Measurements from ENCODE around the gene BTK.
"Not testable (repeated sequence)": the region's sequence is repeated elsewhere in the genome, so short reads cannot be mapped to it uniquely, and the experiment has no call there.

BTK gene

GRCh38 chrX:101337776-101338271, 48.2 kb downstream of the BTK start:
- Histone ChIP-seq H3K9me3 (ENCODE audit: control insufficient read depth, low read length) (peaks cover 3% of the 10 kb centered on the region), H4K91ac (ENCODE audit: low read length) (no peak overlapping the region), H3K9ac (ENCODE audit: low read length) (no peak overlapping the region), H3K27me3 (ENCODE audit: control insufficient read depth in 1 of 2, insufficient read depth in 1 of 2, low read length in 2 of 2) (no peaks in the 10 kb centered on the region), H2BK15ac (ENCODE audit: low read depth, poor library complexity, severe bottlenecking) (no peak overlapping the region), H2AK5ac (ENCODE audit: low read length, severe bottlenecking) (no peak overlapping the region), H3K4me2 (ENCODE audit: low read length, poor library complexity, severe bottlenecking) (no peak overlapping the region), H3K4me1 (ENCODE audit: control insufficient read depth, insufficient read depth, low read depth, low read length) (no peaks in the 10 kb centered on the region), H4K8ac (ENCODE audit: low read length) (no peak overlapping the region), H3K36me3 (ENCODE audit: control insufficient read depth in 1 of 2, insufficient read depth in 2 of 2, low read depth in 1 of 2, low read length in 2 of 2) (no peaks in the 10 kb centered on the region), H2BK120ac (ENCODE audit: low read depth, low read length) (no peak overlapping the region), H3K18ac (ENCODE audit: low read depth in 1 of 2, low read length in 2 of 2) (no peak overlapping the region), H3K79me1 (replicated peaks; ENCODE audit: low read length, poor library complexity, severe bottlenecking) (no peaks in the 10 kb centered on the region), H2AFZ (ENCODE audit: low read depth, low read length) (no peak overlapping the region), H3K23ac (ENCODE audit: low read length in 2 of 2) (no peak overlapping the region), H3K27ac (ENCODE audit: low read length, poor library complexity, severe bottlenecking) (no peak overlapping the region), H3K4me3 (ENCODE audit: insufficient read depth in 1 of 2, low read depth in 1 of 2, low read length in 2 of 2) (no peak overlapping the region), H3K14ac (ENCODE audit: low read length in 2 of 2) (no peak overlapping the region), H2BK5ac (ENCODE audit: low read depth, low read length, poor library complexity, severe bottlenecking) (no peak overlapping the region), H3K4ac (ENCODE audit: low read depth in 1 of 2, low read length in 2 of 2) (no peak overlapping the region), H2BK12ac (ENCODE audit: low read length in 2 of 2) (no peak overlapping the region)
- 94% methylated on average over 4 of the region's 4 CpGs for WGBS
- no peak for DNase-seq

GRCh38 chrX:101334310-101334709, 51.7 kb downstream of the BTK start:
- H3K9me3 ChIP-seq (ENCODE audit: control insufficient read depth, low read length); H3K18ac ChIP-seq (ENCODE audit: low read depth in 1 of 2, low read length in 2 of 2); H3K4me1 ChIP-seq (ENCODE audit: control insufficient read depth, insufficient read depth, low read depth, low read length); H3K23ac ChIP-seq (ENCODE audit: low read length in 2 of 2); H3K4ac ChIP-seq (ENCODE audit: low read depth in 1 of 2, low read length in 2 of 2); H3K14ac ChIP-seq (ENCODE audit: low read length in 2 of 2); H3K79me1 ChIP-seq (replicated peaks; ENCODE audit: low read length, poor library complexity, severe bottlenecking); H2BK15ac ChIP-seq (ENCODE audit: low read depth, poor library complexity, severe bottlenecking); H3K27me3 ChIP-seq (ENCODE audit: control insufficient read depth in 1 of 2, insufficient read depth in 1 of 2, low read length in 2 of 2); H3K36me3 ChIP-seq (ENCODE audit: control insufficient read depth in 1 of 2, insufficient read depth in 2 of 2, low read depth in 1 of 2, low read length in 2 of 2); H2AFZ ChIP-seq (ENCODE audit: low read depth, low read length); H2BK5ac ChIP-seq (ENCODE audit: low read depth, low read length, poor library complexity, severe bottlenecking); H4K8ac ChIP-seq (ENCODE audit: low read length); H3K4me3 ChIP-seq (ENCODE audit: insufficient read depth in 1 of 2, low read depth in 1 of 2, low read length in 2 of 2); H3K4me2 ChIP-seq (ENCODE audit: low read length, poor library complexity, severe bottlenecking); H4K91ac ChIP-seq (ENCODE audit: low read length); H3K9ac ChIP-seq (ENCODE audit: low read length); H3K27ac ChIP-seq (ENCODE audit: low read length, poor library complexity, severe bottlenecking); DNase-seq; H2BK12ac ChIP-seq (ENCODE audit: low read length in 2 of 2); H2BK120ac ChIP-seq (ENCODE audit: low read depth, low read length); H2AK5ac ChIP-seq (ENCODE audit: low read length, severe bottlenecking): not testable (repeated sequence)
- 60% methylated on average over 1 of the region's 7 CpGs for WGBS

GRCh38 chrX:101326600-101326999, 59.4 kb downstream of the BTK start:
- DNase-seq; H3K23ac ChIP-seq (ENCODE audit: low read length in 2 of 2); H2AK5ac ChIP-seq (ENCODE audit: low read length, severe bottlenecking): not testable (repeated sequence)

GRCh38 chrX:101303790-101304189, 82.2 kb downstream of the BTK start:
- no peak overlapping the region for H2AK5ac ChIP-seq (ENCODE audit: low read length, severe bottlenecking)
- WGBS, result no CpG with 5 or more reads among the region's 1 CpG
- no peak overlapping the region for H3K14ac ChIP-seq (ENCODE audit: low read length in 2 of 2)
- no peak overlapping the region for H3K9ac ChIP-seq (ENCODE audit: low read length)
- no peak overlapping the region for H3K4me2 ChIP-seq (ENCODE audit: low read length, poor library complexity, severe bottlenecking)
- no peak overlapping the region for H4K8ac ChIP-seq (ENCODE audit: low read length)
- H2BK5ac ChIP-seq (ENCODE audit: low read depth, low read length, poor library complexity, severe bottlenecking), result no peak overlapping the region
- H3K23ac ChIP-seq (ENCODE audit: low read length in 2 of 2), result no peak overlapping the region
- no peak overlapping the region for H4K91ac ChIP-seq (ENCODE audit: low read length)
- no peak overlapping the region for H3K4ac ChIP-seq (ENCODE audit: low read depth in 1 of 2, low read length in 2 of 2)
- H2AFZ ChIP-seq (ENCODE audit: low read depth, low read length), result no peak overlapping the region
- no peak for DNase-seq
- H3K4me3 ChIP-seq (ENCODE audit: insufficient read depth in 1 of 2, low read depth in 1 of 2, low read length in 2 of 2), result no peak overlapping the region
- no peaks in the 10 kb centered on the region for H3K36me3 ChIP-seq (ENCODE audit: control insufficient read depth in 1 of 2, insufficient read depth in 2 of 2, low read depth in 1 of 2, low read length in 2 of 2)
- no peaks in the 10 kb centered on the region for H3K4me1 ChIP-seq (ENCODE audit: control insufficient read depth, insufficient read depth, low read depth, low read length)
- no peak overlapping the region for H3K18ac ChIP-seq (ENCODE audit: low read depth in 1 of 2, low read length in 2 of 2)
- H2BK120ac ChIP-seq (ENCODE audit: low read depth, low read length), result no peak overlapping the region
- no peaks in the 10 kb centered on the region for H3K79me1 ChIP-seq (replicated peaks; ENCODE audit: low read length, poor library complexity, severe bottlenecking)
- H3K9me3 ChIP-seq (ENCODE audit: control insufficient read depth, low read length), result no peaks in the 10 kb centered on the region
- H2BK15ac ChIP-seq (ENCODE audit: low read depth, poor library complexity, severe bottlenecking), result no peak overlapping the region
- no peak overlapping the region for H3K27ac ChIP-seq (ENCODE audit: low read length, poor library complexity, severe bottlenecking)
- H2BK12ac ChIP-seq (ENCODE audit: low read length in 2 of 2), result no peak overlapping the region
- H3K27me3 ChIP-seq (ENCODE audit: control insufficient read depth in 1 of 2, insufficient read depth in 1 of 2, low read length in 2 of 2), result peaks cover 0 to 6% of the 10 kb centered on the region in 2 experiments

More at GRCh38 chrX:101326600-101326999, 59.4 kb downstream of the BTK start:
- H4K8ac ChIP-seq (ENCODE audit: low read length); H3K36me3 ChIP-seq (ENCODE audit: control insufficient read depth in 1 of 2, insufficient read depth in 2 of 2, low read depth in 1 of 2, low read length in 2 of 2); H4K91ac ChIP-seq (ENCODE audit: low read length); H3K27me3 ChIP-seq (ENCODE audit: control insufficient read depth in 1 of 2, insufficient read depth in 1 of 2, low read length in 2 of 2); H3K9me3 ChIP-seq (ENCODE audit: control insufficient read depth, low read length); H3K4me3 ChIP-seq (ENCODE audit: insufficient read depth in 1 of 2, low read depth in 1 of 2, low read length in 2 of 2); H2BK120ac ChIP-seq (ENCODE audit: low read depth, low read length); H3K18ac ChIP-seq (ENCODE audit: low read depth in 1 of 2, low read length in 2 of 2); H3K27ac ChIP-seq (ENCODE audit: low read length, poor library complexity, severe bottlenecking); H3K79me1 ChIP-seq (replicated peaks; ENCODE audit: low read length, poor library complexity, severe bottlenecking); H3K4me2 ChIP-seq (ENCODE audit: low read length, poor library complexity, severe bottlenecking); H3K4ac ChIP-seq (ENCODE audit: low read depth in 1 of 2, low read length in 2 of 2); H2BK15ac ChIP-seq (ENCODE audit: low read depth, poor library complexity, severe bottlenecking); H2AFZ ChIP-seq (ENCODE audit: low read depth, low read length); H2BK5ac ChIP-seq (ENCODE audit: low read depth, low read length, poor library complexity, severe bottlenecking); H3K9ac ChIP-seq (ENCODE audit: low read length); H3K14ac ChIP-seq (ENCODE audit: low read length in 2 of 2); H3K4me1 ChIP-seq (ENCODE audit: control insufficient read depth, insufficient read depth, low read depth, low read length); H2BK12ac ChIP-seq (ENCODE audit: low read length in 2 of 2): not testable (repeated sequence)
- 98% methylated on average over 3 of the region's 3 CpGs for WGBS

Measured in mesenchymal stem cell (in vitro differentiated cells and primary cell).